HG03159 (cell line): ENCODE data around the gene AIMP1.
A peak's percentile ranks its signal among the peaks of the same experiment; 100 is the strongest.
"Not testable (repeated sequence)": the region's sequence is repeated elsewhere in the genome, so short reads cannot be mapped to it uniquely, and the experiment has no call there.

ENCODE experiments used
- ATAC-seq: cut with Tn5 transposase; IDR thresholded peaks from one replicate; pipeline ENCODE4 v1.9.1; 2021; ENCODE audit warnings: mild to moderate bottlenecking, moderate library complexity; ENCODE audit not compliant: unreplicated experiment

The AIMP1 gene

GRCh38 chr4:106347167-106347566 lies 30.8 kb downstream of the AIMP1 start:
- no peak for ATAC-seq

GRCh38 chr4:106351016-106351415 lies 34.7 kb downstream of the AIMP1 start:
- ATAC-seq = no peak

- no peak for ATAC-seq
Observed at GRCh38 chr4:106353786-106354185, 37.4 kb downstream of the AIMP1 start.

GRCh38 chr4:106355193-106355592 lies 38.8 kb downstream of the AIMP1 start:
- ATAC-seq = no peak

GRCh38 chr4:106358899-106359298 lies 42.5 kb downstream of the AIMP1 start:
- ATAC-seq = no peak

- ATAC-seq = no peak
Observed at GRCh38 chr4:106362086-106362825, 45.9 kb downstream of the AIMP1 start.

- ATAC-seq = no peak
Observed at GRCh38 chr4:106364282-106364681, 47.9 kb downstream of the AIMP1 start.

GRCh38 chr4:106365613-106366012 lies 49.3 kb downstream of the AIMP1 start:
- no peak for ATAC-seq

- no peak for ATAC-seq
Observed at GRCh38 chr4:106366026-106366425, 49.7 kb downstream of the AIMP1 start.

- ATAC-seq = no peak
Observed at GRCh38 chr4:106367072-106367471, 50.7 kb downstream of the AIMP1 start.

- no peak for ATAC-seq
Observed at GRCh38 chr4:106368678-106369077, 52.3 kb downstream of the AIMP1 start, which contains the start of gene GIMD1. Gene GIMD1 (minus strand): TSS chr4:106368778. CDS start chr4:106367435, 1,343 bp downstream.

- ATAC-seq = peak; percentile 81
Observed at GRCh38 chr4:106369456-106370060, 53.2 kb downstream of the AIMP1 start.

GRCh38 chr4:106370214-106370613 lies 53.9 kb downstream of the AIMP1 start:
- no peak for ATAC-seq

GRCh38 chr4:106371161-106371560 lies 54.8 kb downstream of the AIMP1 start:
- no peak for ATAC-seq

GRCh38 chr4:106373026-106373425 lies 56.7 kb downstream of the AIMP1 start:
- no peak for ATAC-seq

GRCh38 chr4:106380179-106380578 lies 63.8 kb downstream of the AIMP1 start:
- no peak for ATAC-seq

- ATAC-seq = no peak
Observed at GRCh38 chr4:106384878-106385277, 68.5 kb downstream of the AIMP1 start.

- no peak for ATAC-seq
Observed at GRCh38 chr4:106385853-106386393, 69.6 kb downstream of the AIMP1 start.

GRCh38 chr4:106395582-106395981 lies 79.2 kb downstream of the AIMP1 start:
- no peak for ATAC-seq

GRCh38 chr4:106398898-106399297 lies 82.5 kb downstream of the AIMP1 start:
- ATAC-seq = not testable (repeated sequence)
